ENCODE data around the gene PLCL1.

GRCh38 chr2:198073253-198073652, 268.9 kb downstream of the PLCL1 start:
- TF ChIP-seq CTCF (conservative IDR thresholded peaks at IDR 0.05 in 1 of 2, IDR thresholded peaks at IDR 0.05 in 1 of 2; ENCODE audit: extremely low read depth in 1 of 2, insufficient read depth in 1 of 2, low read depth in 1 of 2, low read length in 2 of 2): no peak
- no peak for TF ChIP-seq EZH2 (IDR thresholded peaks at IDR 0.05; ENCODE audit: borderline replicate concordance, low read length)
